Esophagus muscularis mucosa (tissue), 4 donors: ENCODE data around the gene LMX1A. TPM values are rescaled to one million over a fixed set of nuclear protein-coding genes. Genes with fewer than 3 reads are reported as not detected.

Source experiments
- DNase-seq: peaks from one replicate; pipeline ENCODE4 v3.0.0-alpha.2; 2017; ENCODE audit errors: extremely low spot score
- H3K27ac ChIP-seq, 4 donors: fragments of 200-600 bp; sonication (generic); replicated peaks in 1 of 4; 1 replicate in 3 of 4; 2 replicates in 1 of 4; pipeline ENCODE4 v1.5.1; 2016 to 2019; ENCODE audit warnings: mild to moderate bottlenecking in 1 of 4
- H3K27me3 ChIP-seq, 4 donors: fragments of 200-600 bp; sonication (generic); one replicate each; pipeline versions ENCODE4 v1.5.1 to v1.6.0; 2016 to 2019
- H3K36me3 ChIP-seq, 4 donors: fragments of 200-600 bp; sonication (generic); one replicate each; pipeline ENCODE4 v1.5.1; 2016 to 2019
- H3K4me1 ChIP-seq, 4 donors: fragments of 200-600 bp; sonication (generic); one replicate each; pipeline ENCODE4 v1.5.1; 2016 to 2019
- H3K4me3 ChIP-seq, 4 donors: fragments of 200-600 bp; sonication (generic); 1 replicate in 2 of 4; 2 replicates in 2 of 4; pipeline ENCODE4 v1.5.1; 2016 to 2019; ENCODE audit warnings: mild to moderate bottlenecking in 4 of 4, moderate library complexity in 1 of 4
- H3K9me3 ChIP-seq, 4 donors: fragments of 200-600 bp; sonication (generic); 1 replicate in 3 of 4; 2 replicates in 1 of 4; pipeline ENCODE4 v1.5.1; 2016 to 2019
- CTCF ChIP-seq, 3 experiments: fragments of 200-600 bp in 2 of 3; fragments of 450-650 bp in 1 of 3; sonication (generic) in 2 of 3; IDR thresholded peaks; one replicate each; pipeline ENCODE4 v1.5.1; 2017 to 2019; ENCODE audit warnings: antibody characterized with exemption in 3 of 3, mild to moderate bottlenecking in 2 of 3, moderate library complexity in 1 of 3
- EP300 ChIP-seq: sonication (generic); formaldehyde crosslinking; IDR thresholded peaks from one replicate; pipeline ENCODE4 v1.6.1; 2017; ENCODE audit warnings: antibody characterized with exemption
- POLR2A ChIP-seq: fragments of 450-650 bp; IDR thresholded peaks from one replicate; pipeline ENCODE4 v1.6.1; 2017; ENCODE audit warnings: antibody characterized with exemption, moderate library complexity, mild to moderate bottlenecking, low read depth
- POLR2AphosphoS5 ChIP-seq, 2 donors: sonication (generic); formaldehyde crosslinking; IDR thresholded peaks; one replicate each; pipeline ENCODE4 v1.6.1; 2017; ENCODE audit warnings: antibody characterized with exemption in 2 of 2
- WGBS: methylation state at CpG from one replicate; pipeline ENCODE4 v1.1.5; 2018; 5-methylcytosine and 5-hydroxymethylcytosine counted together
- intact Hi-C: fragments of 100-400 bp; cut with DNase I; formaldehyde crosslinking; loops from one replicate; pipeline ENCODE4 v1.15.1; 2023
- total RNA-seq, 4 donors: library from RNA; depleted of rRNA; stranded (reverse); fragments of >200 nt; gene quantifications; one replicate each; pipeline versions ENCODE4 v1.1.0 to v1.2.1, GENCODE V29; 2016

The LMX1A gene
- total RNA-seq, 4 donors from 2014 or later, result 0.32 to 0.98 (median 0.33) TPM; not detected in 1

GRCh38 chr1:165330483-165330882, 26.0 kb downstream of the LMX1A start:
- intact Hi-C loops, result no loop called here
- no peak overlapping the region for H3K4me3 ChIP-seq
- H3K9me3 ChIP-seq, result no peaks in the 10 kb centered on the region
- peaks cover 0 to 13% (median 0%) of the 10 kb centered on the region in 4 donors for H3K27me3 ChIP-seq
- no peaks in the 10 kb centered on the region for H3K4me1 ChIP-seq
- DNase-seq, result no peak
- TF ChIP-seq EP300, result no peak
- WGBS, result 51% methylated on average over 3 of the region's 3 CpGs
- H3K27ac ChIP-seq, result no peak overlapping the region
- no peaks in the 10 kb centered on the region for H3K36me3 ChIP-seq

GRCh38 chr1:165329104-165329503, 27.4 kb downstream of the LMX1A start:
- peak; percentile 77 for DNase-seq
- Histone ChIP-seq H3K27me3 (peaks cover 0 to 23% (median 0%) of the 10 kb centered on the region in 4 donors), H3K9me3 (no peaks in the 10 kb centered on the region), H3K36me3 (no peaks in the 10 kb centered on the region), H3K4me1 (no peaks in the 10 kb centered on the region), H3K27ac (no peak overlapping the region), H3K4me3 (no peak overlapping the region)
- WGBS, result 73% methylated on average over 5 of the region's 5 CpGs
- intact Hi-C loops, result no loop called here
- TF ChIP-seq CTCF (IDR thresholded peaks at IDR 0.05) (no peak), EP300 (no peak), POLR2AphosphoS5 (IDR thresholded peaks at IDR 0.05) (no peak), POLR2A (no peak)

GRCh38 chr1:165328136-165328535, 28.4 kb downstream of the LMX1A start:
- H3K27ac ChIP-seq, result no peak overlapping the region
- intact Hi-C loops, result no loop called here

GRCh38 chr1:165327538-165327937, 29.0 kb downstream of the LMX1A start:
- Histone ChIP-seq H3K27me3 (peaks cover 0 to 30% (median 0%) of the 10 kb centered on the region in 4 donors), H3K9me3 (no peaks in the 10 kb centered on the region), H3K36me3 (no peaks in the 10 kb centered on the region), H3K4me1 (no peaks in the 10 kb centered on the region), H3K27ac (no peak overlapping the region), H3K4me3 (no peak overlapping the region)
- DNase-seq, result peak; percentile 53
- 94% methylated on average over 2 of the region's 2 CpGs for WGBS
- intact Hi-C loops, result no loop called here
- no peak for TF ChIP-seq POLR2A
- TF ChIP-seq EP300, result no peak

More at GRCh38 chr1:165328136-165328535, 28.4 kb downstream of the LMX1A start:
- TF ChIP-seq POLR2AphosphoS5 (IDR thresholded peaks at IDR 0.05), result no peak
- TF ChIP-seq POLR2A, result no peak
- 68% methylated on average over 3 of the region's 3 CpGs for WGBS
- H3K9me3 ChIP-seq, result no peaks in the 10 kb centered on the region
- H3K36me3 ChIP-seq, result no peaks in the 10 kb centered on the region
- peak; percentile 81 for DNase-seq
- H3K4me3 ChIP-seq, result no peak overlapping the region
- peaks cover 0 to 30% (median 0%) of the 10 kb centered on the region in 4 donors for H3K27me3 ChIP-seq
- H3K4me1 ChIP-seq, result no peaks in the 10 kb centered on the region

GRCh38 chr1:165325460-165326203, 30.9 kb downstream of the LMX1A start:
- no peak overlapping the region for H3K27ac ChIP-seq
- 65% methylated on average over 7 of the region's 7 CpGs for WGBS
- no peaks in the 10 kb centered on the region for H3K36me3 ChIP-seq
- intact Hi-C loops, result no loop called here
- H3K4me1 ChIP-seq, result no peaks in the 10 kb centered on the region
- no peaks in the 10 kb centered on the region for H3K9me3 ChIP-seq
- peaks cover 0 to 30% (median 0%) of the 10 kb centered on the region in 4 donors for H3K27me3 ChIP-seq
- DNase-seq, result no peak
- TF ChIP-seq POLR2A (no peak), POLR2AphosphoS5 (IDR thresholded peaks at IDR 0.05) (no peak), CTCF (IDR thresholded peaks at IDR 0.05) (no peak), EP300 (no peak)
- no peak overlapping the region for H3K4me3 ChIP-seq

GRCh38 chr1:165324050-165324449, 32.5 kb downstream of the LMX1A start:
- DNase-seq, result peak; percentile 62
- WGBS, result 45% methylated on average over 3 of the region's 5 CpGs
- H3K4me3 ChIP-seq, result no peak overlapping the region
- intact Hi-C loops, result no loop called here
- H3K4me1 ChIP-seq, result no peaks in the 10 kb centered on the region
- peaks cover 0 to 30% (median 0%) of the 10 kb centered on the region in 4 donors for H3K27me3 ChIP-seq
- no peaks in the 10 kb centered on the region for H3K9me3 ChIP-seq
- TF ChIP-seq POLR2AphosphoS5 (IDR thresholded peaks at IDR 0.05) (no peak), EP300 (no peak), POLR2A (no peak), CTCF (IDR thresholded peaks at IDR 0.05) (no peak)
- no peaks in the 10 kb centered on the region for H3K36me3 ChIP-seq
- no peak overlapping the region for H3K27ac ChIP-seq
